ENCODE measurements around the gene HOXB6.

Gene HOXB6

DNA sequence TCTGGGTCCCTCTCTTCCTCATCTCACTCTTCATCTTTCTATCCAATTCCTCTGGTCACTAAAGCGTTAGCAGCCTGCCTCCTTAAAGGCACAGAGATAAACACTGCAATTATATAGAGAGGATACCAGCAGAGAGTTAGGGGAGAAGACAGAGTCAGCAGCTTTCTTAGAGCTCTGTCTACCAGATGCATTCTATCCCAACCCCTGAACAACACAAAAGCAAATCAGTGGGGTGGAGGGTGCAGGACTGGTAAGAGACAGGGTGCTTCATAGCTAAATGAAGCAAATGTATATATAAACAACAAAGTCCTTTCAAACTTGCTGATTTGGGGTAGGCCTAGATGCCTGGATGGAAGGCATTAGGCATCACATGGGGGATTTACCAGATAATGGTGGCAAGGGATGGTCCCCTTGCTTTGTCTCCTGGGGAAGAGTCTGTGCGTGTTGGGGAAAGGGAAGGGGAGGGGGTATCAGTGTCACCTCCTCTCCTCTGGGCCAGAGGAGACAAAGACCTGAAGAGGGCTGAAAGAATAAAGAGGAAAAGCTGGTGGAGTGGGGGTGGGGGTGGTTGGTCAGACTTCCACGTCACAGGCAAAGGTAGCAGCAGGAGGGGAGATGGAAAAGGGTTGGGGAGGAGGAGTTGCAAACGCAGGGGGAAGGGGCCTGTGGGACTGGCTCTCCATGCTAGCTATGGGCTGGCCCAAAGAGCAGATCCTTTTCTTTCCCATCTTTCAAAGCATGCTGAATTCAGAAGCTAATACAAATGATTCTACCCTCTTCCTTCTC, 38.7 kb downstream of the HOXB6 start:
- no peak for DNase-seq (ENCODE audit: low read depth)

- no peak for DNase-seq (ENCODE audit: low read depth)
These were observed 39.7 kb downstream of the HOXB6 start for GRCh38 chr17:48565022-48565554.

DNA sequence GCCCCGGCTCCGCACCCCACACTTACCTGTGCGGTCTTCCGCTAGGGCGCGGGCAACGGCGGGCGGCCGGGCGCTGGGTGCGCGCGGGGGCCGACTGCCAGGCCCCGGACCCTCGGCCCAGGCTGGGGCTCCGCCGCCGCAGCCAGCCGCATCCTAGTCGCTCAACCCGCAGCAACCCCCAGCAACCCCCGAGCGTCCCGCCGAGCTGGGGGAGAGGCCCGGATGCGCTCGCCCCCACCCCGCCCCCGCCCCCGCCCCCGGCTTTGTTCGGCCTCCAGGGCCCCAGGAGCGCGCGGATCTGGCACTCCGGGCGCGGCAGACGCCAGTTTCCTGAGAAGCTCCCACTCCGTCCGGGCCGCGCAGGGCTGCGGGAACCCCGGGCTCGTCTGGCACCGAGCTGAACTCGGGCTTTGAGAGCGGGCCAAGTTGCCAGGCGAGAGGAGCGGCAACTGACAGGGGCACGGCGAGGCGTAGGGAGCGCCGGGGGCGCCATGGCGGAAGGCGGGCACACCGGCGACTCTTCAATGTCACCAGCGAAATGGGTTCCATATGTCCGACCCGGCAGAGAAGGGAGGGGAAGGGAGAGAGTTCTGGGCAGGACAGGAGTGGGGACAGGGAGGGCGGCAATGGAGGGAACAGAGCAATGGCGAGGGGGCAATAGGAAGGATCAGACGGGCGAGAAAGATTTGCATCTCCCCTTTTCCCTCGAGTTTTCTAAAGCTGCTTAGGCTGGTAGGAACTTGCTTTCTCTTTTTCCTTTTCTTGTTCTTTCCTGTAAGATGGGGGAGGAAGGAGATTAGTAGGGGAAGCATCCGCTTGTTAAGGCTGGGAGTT, 40.4 kb downstream of the HOXB6 start:
- no peak for DNase-seq (ENCODE audit: low read depth)

- DNase-seq (ENCODE audit: low read depth), result no peak
These were observed 41.0 kb downstream of the HOXB6 start for GRCh38 chr17:48563867-48564187.

DNA sequence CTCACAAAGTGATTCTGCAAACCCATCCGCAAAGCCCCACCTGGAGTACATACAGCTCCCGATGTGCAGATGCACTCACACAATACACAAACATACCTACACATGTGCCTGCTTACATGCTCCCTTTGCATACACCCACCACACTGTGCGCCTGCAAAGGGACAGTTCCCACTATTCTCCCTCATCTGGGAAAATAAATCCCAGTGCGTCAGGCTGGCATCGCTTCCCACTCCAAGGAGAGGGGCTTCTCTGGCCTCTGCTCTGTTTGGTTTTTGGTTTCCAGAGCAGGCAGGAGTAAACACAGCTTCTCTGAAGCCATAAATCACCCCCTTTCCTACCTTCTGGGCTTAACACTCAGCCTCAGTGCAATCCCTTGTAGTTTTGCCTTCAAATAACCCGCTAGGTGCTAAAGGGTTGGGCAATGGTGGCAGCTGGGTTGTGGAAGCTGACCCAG, 41.4 kb downstream of the HOXB6 start:
- DNase-seq (ENCODE audit: low read depth), result no peak

GRCh38 chr17:48562934-48563333, 41.9 kb downstream of the HOXB6 start:
- no peak for DNase-seq (ENCODE audit: low read depth)

GRCh38 chr17:48561884-48562810, 42.6 kb downstream of the HOXB6 start:
- DNase-seq (ENCODE audit: low read depth), result no peak

DNA sequence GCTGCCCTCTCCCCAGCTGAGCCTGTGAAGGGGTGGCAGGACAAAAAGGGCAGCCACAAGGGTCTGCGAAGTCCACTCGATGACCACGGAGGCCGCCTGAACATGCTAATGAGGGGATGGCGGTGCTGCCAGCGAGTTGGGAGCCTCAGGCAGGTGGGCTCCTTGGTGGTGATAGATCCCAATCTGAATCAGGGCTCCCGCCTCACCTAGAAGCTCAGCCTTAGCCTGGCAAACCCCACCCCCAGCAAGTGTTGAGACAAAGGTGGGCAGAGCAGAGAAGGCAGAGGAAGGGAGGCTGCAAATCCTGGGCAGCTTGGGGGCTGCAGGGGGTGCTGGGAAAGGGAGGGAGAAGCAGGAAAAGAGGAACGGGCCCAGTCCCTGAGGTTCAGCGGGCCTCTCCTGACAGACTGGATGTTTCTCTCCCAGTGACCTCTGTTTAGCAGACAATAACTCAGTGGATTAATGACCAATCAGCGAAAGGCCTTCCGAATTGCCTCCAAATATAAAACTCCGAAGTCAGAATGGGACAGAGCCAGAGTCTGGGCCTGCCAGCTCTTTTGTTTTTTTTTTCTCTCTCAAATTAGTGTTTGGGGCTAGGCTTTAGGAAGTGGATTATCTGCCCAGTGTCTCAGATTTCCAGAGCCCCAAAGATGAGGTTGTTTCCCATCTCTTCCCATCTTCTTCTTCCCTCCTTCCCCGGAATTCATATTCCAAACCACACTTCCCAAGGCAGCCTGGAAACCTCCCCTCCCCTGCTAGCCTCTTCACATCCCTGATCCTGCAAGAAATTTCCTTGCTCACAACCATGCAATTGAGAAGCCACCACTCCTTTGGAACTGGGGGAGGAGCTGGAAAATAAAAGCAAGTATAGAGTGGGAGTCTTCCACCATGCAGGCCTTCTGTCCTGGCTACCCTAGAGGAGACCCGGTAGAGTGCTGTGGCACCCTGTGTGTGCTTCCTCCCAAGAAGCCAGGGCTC, 44.7 kb downstream of the HOXB6 start:
- no peak for DNase-seq (ENCODE audit: low read depth)

GRCh38 chr17:48559122-48559839, 45.5 kb downstream of the HOXB6 start:
- no peak for DNase-seq (ENCODE audit: low read depth)

DNA sequence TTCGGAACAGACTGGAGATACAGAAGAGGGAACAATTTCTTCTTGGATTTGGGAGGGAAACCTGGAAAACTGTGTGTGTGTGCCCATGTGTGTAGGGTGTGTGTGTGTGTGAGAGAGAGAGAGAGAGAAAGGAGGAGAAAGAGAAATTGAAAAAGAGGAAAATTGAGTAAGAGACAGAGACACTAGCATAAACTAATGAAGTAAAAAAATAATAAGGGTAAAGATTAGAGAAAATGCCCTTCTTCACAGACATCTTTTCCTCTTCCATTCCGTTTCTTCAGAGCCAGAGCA, 46.0 kb downstream of the HOXB6 start:
- no peak for DNase-seq (ENCODE audit: low read depth)

GRCh38 chr17:48558057-48558830, 46.5 kb downstream of the HOXB6 start:
- no peak for DNase-seq (ENCODE audit: low read depth)

DNA sequence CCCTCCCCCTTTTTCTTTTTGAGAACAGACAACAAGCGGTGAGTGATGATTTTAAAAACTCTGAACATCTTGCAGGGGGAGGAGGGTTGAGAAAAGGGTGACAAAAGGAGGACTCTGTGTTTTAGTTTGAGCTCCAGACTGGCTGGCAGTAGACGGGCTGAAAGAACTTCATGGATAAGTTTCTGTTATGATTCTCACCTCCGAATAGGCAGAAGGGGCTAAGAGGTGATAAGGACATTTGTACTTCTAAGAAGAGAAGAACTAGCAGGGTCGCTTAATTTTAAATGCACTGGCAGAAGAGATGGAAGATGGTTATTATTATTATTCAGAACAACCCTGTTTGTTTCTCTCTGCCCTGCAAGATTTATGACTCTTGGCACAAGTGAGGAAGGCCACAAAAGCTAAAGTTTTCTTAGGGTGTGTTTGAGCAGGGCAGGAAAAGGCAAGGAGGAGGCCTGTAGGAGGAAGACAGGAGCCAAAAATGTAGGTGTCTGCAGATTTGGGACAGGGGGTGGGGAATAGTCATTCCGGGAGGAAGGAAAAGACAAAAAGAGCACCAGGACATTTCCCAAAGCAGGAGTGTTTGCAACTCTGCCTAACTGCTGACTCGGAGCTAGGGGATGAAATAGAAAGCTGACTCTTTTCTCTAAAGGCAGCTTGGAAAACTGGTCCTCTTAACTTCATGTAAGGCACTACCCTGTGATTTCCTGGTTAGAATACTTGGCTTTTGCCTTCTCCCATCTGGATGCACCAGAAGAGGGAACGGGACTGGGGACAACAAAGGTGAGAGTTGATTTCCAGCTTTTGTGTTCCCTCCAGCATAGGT, 48.0 kb downstream of the HOXB6 start:
- no peak for DNase-seq (ENCODE audit: low read depth)

DNA sequence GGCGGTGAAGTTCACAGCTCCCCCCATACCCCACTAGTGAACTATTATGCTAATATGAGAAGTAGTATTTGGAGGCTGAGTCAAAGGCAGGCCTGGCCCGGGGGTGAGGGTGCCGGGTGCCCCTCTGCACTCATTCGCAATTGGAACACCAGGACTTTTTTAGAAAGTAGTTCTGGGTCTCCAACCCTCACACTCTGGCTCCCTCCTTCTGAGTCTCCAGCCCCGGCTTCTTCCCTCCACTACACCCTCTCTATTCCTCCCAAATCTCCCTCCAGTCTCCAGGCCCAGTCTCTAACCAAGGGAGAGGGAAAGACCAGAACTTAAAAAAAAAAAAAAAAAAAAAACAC, 48.6 kb downstream of the HOXB6 start:
- DNase-seq (ENCODE audit: low read depth), result no peak

GRCh38 chr17:48555258-48556228, 49.2 kb downstream of the HOXB6 start:
- DNase-seq (ENCODE audit: low read depth), result no peak

- no peak for DNase-seq (ENCODE audit: low read depth)
These were observed 50.2 kb downstream of the HOXB6 start for GRCh38 chr17:48554412-48555257.

DNA sequence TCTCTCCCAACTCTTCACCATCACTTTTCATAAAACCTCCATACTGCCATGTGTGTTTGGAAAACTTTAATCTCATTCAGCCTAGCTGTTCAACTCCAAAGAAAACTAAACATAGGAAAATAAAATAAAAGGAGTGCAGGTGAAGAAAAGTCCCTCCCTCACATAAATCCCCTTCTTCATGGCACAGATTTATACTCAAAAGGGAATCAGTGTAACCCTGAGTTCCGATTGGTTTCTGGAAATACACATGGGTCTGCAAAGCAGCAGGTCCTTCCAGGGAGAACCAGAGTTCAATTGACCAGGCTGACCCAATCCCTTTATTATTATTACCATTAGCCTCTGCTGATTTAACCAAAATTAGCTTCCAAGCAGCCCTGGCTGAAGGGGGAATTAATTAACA, 51.0 kb downstream of the HOXB6 start:
- no peak for DNase-seq (ENCODE audit: low read depth)

DNA sequence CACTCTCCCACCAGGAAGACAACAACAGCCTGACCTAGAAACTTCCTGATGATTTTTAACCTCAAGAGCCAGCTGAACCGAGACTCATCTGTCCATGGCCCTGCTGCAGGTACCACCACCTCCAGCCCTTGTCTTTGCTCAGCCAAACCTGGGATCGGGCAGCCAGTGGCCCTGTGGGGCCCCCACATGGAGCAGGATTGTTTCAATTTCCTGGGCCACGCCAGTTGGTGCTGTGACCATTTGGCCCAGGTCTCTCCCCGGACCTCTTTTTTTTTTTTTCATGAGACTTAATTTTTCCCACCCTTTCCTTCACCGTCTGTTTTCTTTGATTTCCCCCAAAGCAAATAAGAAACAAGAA, 51.6 kb downstream of the HOXB6 start:
- no peak for DNase-seq (ENCODE audit: low read depth)
